Endothelial cell of hepatic sinusoid (primary cell): ENCODE measurements around the gene MIGA2.

Source experiments
- in situ Hi-C: cut with HindIII; loops from 2 replicates; pipeline ENCODE4 v1.10.0; 2017; ENCODE audit warnings: low sequenced_read_pairs

Gene MIGA2

DNA sequence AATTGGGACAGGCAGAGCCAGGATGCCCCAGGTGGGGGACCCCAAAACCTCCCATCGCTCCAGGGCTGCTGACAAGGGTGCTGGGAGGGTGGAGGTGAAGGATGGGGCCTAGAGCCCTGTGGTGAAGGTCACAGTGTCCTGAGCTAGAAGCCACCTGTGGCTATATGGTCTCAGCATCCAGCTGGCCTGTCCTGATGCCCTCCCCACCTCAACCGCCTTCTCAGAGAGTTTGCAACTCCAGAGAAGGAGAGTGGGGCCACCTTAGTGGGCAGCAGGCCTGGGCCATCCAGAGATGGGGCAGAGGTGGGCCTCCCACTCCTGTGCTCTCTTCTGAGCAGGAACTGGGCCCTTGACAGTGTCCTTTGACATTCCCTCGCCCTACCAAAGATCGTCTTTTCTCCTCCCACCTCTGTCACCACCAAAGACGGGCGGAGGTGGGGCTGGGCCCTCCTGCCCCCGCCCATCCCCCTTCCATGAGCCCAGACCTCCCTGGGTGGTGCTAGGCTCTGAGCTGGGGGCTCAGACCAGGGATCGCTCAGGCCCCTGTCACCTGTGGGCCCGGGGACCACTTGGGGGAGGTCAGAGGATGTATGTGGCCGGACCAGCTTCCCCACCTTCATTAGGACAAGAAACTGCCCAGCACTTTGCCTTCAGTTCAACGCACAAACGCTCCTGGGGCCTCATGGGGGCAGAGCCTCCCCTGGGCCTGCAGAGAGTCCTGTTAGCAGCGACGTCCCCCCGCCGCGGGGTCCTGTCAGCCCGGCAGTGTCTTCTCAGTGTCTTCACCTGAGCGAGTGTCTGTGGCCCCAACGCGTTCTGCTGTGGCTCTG lies 34.5 kb downstream of the MIGA2 start:
- in situ Hi-C loops: no loop called here

GRCh38 chr9:129071526-129072126 lies 35.2 kb downstream of the MIGA2 start:
- in situ Hi-C loops: no loop called here

GRCh38 chr9:129072171-129072570 lies 35.7 kb downstream of the MIGA2 start:
- in situ Hi-C loops: no loop called here

DNA sequence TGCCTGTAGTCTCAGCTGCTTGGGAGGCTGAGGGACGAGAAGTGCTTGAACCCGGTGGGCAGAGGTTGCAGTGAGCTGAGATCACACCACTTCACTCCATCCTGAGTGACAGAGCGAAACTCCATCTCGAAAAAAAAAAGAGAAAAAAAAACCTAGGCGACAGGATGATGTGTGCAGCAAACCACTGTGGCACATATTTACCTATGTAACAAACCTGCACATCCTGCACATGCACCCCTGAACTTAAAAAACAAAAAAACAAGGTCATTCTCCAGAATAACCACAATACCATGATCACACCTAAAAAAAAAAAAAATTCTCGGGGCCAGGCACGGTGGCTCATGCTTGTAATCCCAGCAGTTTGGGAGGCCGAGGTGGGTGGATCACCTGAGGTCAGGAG lies 37.0 kb downstream of the MIGA2 start:
- in situ Hi-C loops: no loop called here

DNA sequence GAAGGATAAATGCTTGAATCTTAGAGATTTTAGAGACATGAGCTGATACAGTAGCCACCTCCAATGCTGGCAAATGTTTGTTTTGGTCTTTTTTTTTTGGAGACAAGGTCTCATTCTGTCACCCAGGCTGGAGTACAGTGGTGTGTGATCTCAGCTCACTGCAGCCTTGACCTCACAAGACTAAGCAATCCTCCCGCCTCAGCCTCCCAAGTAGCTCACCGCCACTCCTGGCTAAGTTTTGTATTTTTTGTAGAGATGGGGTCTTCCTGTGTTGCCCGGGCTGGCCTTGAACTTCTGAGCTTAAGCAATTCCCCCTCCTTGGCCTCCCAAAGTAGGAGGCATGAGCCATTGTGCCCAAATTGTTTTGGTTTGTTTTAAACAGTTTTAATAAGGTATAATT lies 37.7 kb downstream of the MIGA2 start:
- in situ Hi-C loops: no loop called here

- in situ Hi-C loops: no loop called here
These were observed 39.7 kb downstream of the MIGA2 start for GRCh38 chr9:129075996-129076639.

DNA sequence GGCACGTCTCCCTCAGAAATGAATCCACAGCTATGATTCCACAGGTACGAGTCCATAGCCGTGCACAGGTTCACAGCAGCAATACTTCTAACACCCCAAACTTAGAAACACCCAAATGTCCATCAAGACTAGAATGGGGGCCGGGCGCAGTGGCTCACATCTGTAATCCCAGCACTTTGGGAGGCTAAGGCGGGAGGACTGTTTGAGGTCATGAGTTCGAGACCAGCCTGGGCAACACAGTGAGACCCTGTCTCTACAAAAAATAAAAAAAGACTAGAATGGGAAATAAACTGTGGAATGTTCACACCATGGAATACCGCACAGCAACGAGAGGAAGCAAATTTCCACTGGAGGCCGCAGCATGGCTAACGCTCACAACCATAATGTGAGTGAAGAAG lies 40.2 kb downstream of the MIGA2 start:
- in situ Hi-C loops: no loop called here

DNA sequence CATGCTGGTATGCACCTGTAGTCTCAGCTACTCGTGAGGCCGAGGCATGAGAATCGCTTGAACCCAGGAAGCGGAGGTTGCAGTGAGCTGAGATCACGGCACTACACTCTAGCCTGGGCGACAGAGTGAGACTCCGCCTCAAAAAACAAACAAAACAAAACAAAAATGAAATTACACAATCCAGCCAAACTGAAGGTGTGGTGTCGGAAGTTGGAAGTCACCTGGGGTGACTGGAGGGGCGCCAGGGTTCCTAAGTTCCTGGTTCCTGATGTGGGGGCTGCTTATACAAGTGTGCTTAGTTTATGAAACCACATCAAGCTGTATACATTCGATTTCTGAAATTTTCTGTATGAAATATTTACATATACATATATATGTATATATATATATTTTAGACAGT lies 40.8 kb downstream of the MIGA2 start:
- in situ Hi-C loops: no loop called here

DNA sequence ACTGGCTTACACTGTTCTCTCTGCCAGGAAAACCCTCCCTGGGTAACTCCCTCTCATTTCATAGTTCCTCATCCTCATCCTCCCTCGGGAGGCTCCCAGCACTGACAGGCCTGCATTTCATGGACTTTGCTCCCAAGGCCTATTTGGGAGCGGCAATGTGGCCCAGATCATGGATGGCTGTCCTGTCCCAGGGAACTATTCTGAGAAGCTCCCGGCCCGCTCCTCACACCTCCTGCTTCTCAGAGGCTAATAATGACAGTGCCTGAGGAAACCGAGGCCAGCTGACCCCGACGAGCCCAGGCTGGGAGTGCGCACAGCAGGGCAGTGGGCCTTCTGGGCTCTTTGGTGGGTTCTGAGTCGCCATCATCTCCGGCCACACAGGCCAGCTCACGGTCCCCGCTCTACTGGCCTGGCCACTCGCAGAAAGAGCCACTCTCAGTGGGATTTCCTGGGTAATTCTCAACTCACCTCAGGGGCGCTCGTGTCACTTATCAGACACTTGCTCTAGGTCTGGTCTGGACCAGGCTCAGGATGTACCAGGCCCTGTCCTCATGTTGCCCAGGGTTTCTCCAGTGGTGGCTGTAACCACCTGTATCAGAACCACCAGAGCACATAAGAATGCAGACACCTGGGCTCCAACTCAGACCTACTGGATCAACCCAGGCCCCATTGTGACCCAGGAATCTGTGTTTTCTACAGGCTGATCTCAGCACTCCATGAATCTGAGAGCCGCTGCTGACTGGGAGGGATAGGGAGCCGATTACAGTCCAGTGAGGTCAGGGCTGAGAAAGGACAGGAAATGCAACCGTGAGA lies 42.5 kb downstream of the MIGA2 start:
- in situ Hi-C loops: no loop called here

- in situ Hi-C loops: loop anchor here (5.0 to 10.0 kb wide), 3 partner anchors 43 to 495 kb away; partner anchors contain the start of gene MIGA2
These were observed 43.4 kb downstream of the MIGA2 start for GRCh38 chr9:129079829-129080228.

- in situ Hi-C loops: loop anchor here (5.0 to 10.0 kb wide), 3 partner anchors 43 to 495 kb away; partner anchors contain the start of gene MIGA2
These were observed 43.8 kb downstream of the MIGA2 start for GRCh38 chr9:129080298-129080600.

DNA sequence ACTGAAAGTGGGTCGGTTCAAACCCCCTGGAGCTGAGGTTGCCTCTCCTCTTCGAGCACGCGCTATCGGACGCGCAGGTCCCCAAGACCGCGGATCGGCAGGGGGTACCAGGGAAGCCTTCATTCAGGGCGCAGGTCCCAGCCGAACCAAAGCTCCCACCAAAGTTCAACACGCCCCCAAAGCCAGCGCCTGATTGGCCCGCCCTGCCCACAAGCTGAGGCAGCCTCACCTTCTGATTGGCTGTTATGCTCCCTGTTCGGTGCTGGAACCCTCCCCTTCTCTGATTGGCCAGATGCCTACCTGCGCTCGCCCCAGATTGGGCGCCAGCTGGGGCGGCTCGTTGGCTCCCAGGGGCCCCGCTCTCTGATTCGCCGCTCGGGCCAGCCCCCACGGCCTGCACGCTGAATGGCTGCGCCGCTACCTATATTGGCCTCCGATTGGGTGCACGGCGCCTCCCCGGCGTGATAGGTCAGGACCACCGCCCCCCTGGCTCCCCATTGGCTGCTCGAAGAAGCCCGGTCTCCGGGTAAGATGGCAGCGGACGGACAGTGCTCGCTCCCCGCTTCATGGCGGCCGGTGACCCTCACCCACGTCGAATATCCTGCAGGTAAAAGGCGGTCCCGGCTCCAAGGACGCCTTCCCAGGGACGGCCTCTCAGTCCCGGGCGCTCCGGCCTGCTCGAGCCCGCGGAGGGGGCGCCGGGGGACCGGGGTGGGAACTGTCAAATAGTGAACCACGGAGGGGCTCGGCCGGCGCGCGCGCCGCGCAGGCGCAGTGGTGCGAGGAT lies 44.4 kb downstream of the MIGA2 start, which contains the start of gene DOLPP1:
TSS of gene DOLPP1 (plus strand) at position 511 of the 787 bp plus-strand sequence. CDS start at position 532, 21 bp downstream.
- in situ Hi-C loops: loop anchor here (5.0 to 10.0 kb wide), 3 partner anchors 43 to 496 kb away; partner anchors contain the start of gene MIGA2

DNA sequence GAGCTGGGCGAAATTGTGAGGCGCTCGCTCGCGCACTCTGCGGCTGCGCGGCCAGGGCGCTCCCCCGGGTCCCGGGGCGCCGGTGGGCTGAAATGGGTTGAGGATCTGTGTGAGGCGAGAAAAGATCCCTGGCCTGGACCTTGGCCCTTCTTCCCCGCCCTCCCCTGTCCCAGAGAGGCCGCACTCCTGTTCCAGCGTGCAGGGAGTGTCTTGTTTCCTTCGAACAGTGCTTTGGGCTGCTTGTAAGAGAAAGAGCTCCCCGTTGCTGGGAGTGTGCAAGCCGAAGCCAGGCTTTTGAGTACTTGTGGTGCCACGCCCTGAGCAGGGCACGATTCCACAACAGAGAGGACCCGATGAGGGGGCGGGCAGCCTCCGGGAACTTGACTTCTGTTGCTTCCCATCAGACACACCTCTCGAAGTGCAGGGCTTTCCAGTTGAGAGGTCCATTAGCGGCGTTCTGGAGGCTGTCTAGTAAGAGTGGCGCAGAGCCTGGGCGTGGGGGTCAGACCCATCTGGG lies 45.0 kb downstream of the MIGA2 start:
- in situ Hi-C loops: loop anchor here (5.0 to 10.0 kb wide), 3 partner anchors 44 to 497 kb away; partner anchors contain the start of gene MIGA2

DNA sequence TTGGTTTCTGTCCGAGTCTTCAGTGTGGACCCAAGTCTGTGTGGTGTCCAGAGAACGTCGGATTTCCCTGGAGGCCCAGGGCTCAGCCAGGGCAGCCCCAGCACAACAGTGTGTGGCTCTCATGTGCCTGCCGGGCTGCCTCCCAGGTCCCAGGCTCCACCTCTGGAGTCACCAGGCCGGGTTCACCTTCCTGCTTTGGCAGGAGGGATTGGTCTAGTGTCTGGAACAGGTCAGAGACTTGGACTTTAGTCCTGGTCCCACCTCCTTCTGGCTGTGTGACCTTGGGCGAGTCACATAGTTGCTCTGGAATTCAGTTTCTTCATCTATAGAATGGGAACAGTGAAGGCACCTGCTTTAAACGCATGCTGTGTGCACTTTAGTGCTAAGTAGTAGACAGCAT lies 47.7 kb downstream of the MIGA2 start:
- in situ Hi-C loops: loop anchor here (5.0 to 10.0 kb wide), 3 partner anchors 47 to 499 kb away; partner anchors contain the start of gene MIGA2

GRCh38 chr9:129089246-129089645 lies 52.8 kb downstream of the MIGA2 start:
- in situ Hi-C loops: loop anchor here (10.0 kb wide), 2 partner anchors 104 to 504 kb away; no protein-coding TSS in a partner anchor

- in situ Hi-C loops: no loop called here
These were observed 57.4 kb downstream of the MIGA2 start for GRCh38 chr9:129093602-129094386.

- in situ Hi-C loops: no loop called here
These were observed 58.2 kb downstream of the MIGA2 start for GRCh38 chr9:129094387-129095169.

GRCh38 chr9:129095170-129095667 lies 58.8 kb downstream of the MIGA2 start:
- in situ Hi-C loops: no loop called here
